ENCODE measurements around the gene ALK.

DNA sequence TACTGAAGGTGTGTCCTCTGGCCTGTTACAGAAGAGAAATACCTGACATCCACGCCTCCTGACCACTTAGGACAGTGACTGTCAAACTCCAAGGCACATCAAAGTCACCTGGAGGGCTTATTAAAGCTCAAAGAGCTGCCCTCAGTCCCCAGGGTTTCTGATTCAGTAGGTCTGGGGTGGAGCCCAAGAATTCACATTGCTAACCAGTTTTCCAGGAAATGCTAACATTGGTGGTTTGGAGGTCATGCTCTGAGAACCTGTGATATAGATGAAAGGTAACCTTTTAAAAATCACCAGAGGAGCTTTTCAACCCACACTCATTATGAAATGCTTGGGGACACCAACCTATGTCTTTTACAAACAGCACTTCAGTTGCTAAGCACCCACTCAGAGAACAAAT lies 172.3 kb downstream of the ALK start:
- TF ChIP-seq, protein P1, sequence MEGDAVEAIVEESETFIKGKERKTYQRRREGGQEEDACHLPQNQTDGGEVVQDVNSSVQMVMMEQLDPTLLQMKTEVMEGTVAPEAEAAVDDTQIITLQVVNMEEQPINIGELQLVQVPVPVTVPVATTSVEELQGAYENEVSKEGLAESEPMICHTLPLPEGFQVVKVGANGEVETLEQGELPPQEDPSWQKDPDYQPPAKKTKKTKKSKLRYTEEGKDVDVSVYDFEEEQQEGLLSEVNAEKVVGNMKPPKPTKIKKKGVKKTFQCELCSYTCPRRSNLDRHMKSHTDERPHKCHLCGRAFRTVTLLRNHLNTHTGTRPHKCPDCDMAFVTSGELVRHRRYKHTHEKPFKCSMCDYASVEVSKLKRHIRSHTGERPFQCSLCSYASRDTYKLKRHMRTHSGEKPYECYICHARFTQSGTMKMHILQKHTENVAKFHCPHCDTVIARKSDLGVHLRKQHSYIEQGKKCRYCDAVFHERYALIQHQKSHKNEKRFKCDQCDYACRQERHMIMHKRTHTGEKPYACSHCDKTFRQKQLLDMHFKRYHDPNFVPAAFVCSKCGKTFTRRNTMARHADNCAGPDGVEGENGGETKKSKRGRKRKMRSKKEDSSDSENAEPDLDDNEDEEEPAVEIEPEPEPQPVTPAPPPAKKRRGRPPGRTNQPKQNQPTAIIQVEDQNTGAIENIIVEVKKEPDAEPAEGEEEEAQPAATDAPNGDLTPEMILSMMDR (IDR thresholded peaks at IDR 0.05) = no peak
- TF ChIP-seq EP300 (IDR thresholded peaks at IDR 0.05; ENCODE audit: borderline replicate concordance in 1 of 2, low read depth in 1 of 2, low read length in 1 of 2) (no peak), RAD21 (IDR thresholded peaks at IDR 0.05; ENCODE audit: low read length) (no peak), REST (IDR thresholded peaks at IDR 0.05; ENCODE audit: low read depth, low read length) (no peak), NRF1 (IDR thresholded peaks at IDR 0.05; ENCODE audit: low read depth, low read length) (no peak)
